H1 (cell line): ENCODE data around the gene SCMH1. TPM values are rescaled to one million over a fixed set of nuclear protein-coding genes. Genes with fewer than 3 reads are reported as not detected.

Experiments
- SIRT6 ChIP-seq: IDR thresholded peaks from one replicate; pipeline ENCODE4 v1.7.1; 2012; ENCODE audit warnings: low read length, inconsistent platforms
- polyA plus RNA-seq, 7 experiments: library from polyadenylated mRNA; depleted of rRNA in 3 of 7; stranded (reverse) in 5 of 7; unstranded in 2 of 7; fragments of >200 nt in 5 of 7; fragments of 200-250 nt in 2 of 7; gene quantifications; 1 replicate in 5 of 7; 2 replicates in 1 of 7; 4 replicates in 1 of 7; pipeline versions ENCODE4 v1.2.1 to v1.2.3, GENCODE V29; 2011 to 2013; ENCODE audit warnings: missing spikeins in 2 of 7, mixed read lengths in 2 of 7
- total RNA-seq: library from RNA; stranded (reverse); fragmentation: NEBNext Ultra II Directional; extraction: Animal tissue kit (Norgen Biotek cat#: 25700); gene quantifications from 2 replicates; pipeline ENCODE4 v1.2.1, GENCODE V29; 2021

The SCMH1 gene
- total and polyA plus RNA-seq, 2 of the 8 experiments (the other 6 are each of a cell fraction or from before 2014, with no cell fraction given), result 16.6 to 30.7 TPM

GRCh38 chr1:41078616-41079015 lies 163.5 kb downstream of the SCMH1 start (continued):
- TF ChIP-seq SIRT6, result no peak
